Activated CD8-positive, alpha-beta T cell treated with anti-CD3 and anti-CD28 coated beads for 36 hours (primary cell): ENCODE results near the gene CNOT3. TPM values are rescaled to one million over a fixed set of nuclear protein-coding genes. Genes with fewer than 3 reads are reported as not detected.

Experiments used
- ATAC-seq: fragments of 200-7000 bp; cut with Tn5 transposase; one replicate; pipeline ENCODE4 v1.10.0; 2021; ENCODE audit warnings: mild to moderate bottlenecking, moderate library complexity
- CTCF ChIA-PET: fragments of 350-600 bp; sonication (Branson Sonifier 250); formaldehyde crosslinking; loops from one replicate; lab custom pipeline; 2021; ENCODE audit warnings: antibody characterized with exemption; lab: Charles Lee
- POLR2A ChIA-PET: fragments of 350-600 bp; sonication (Branson Sonifier 250); formaldehyde crosslinking; loops from one replicate; lab custom pipeline; 2021; ENCODE audit warnings: antibody characterized with exemption; lab: Charles Lee
- DNase-seq: peaks from one replicate; pipeline ENCODE4 v3.0.0-alpha.2; 2020
- H3K27ac Mint-ChIP-seq: one replicate; pipeline ENCODE4 v1.8.0; 2021; ENCODE audit warnings: mild to moderate bottlenecking, mixed read lengths
- H3K27me3 Mint-ChIP-seq: one replicate; pipeline ENCODE4 v1.8.0; 2021; ENCODE audit warnings: mixed read lengths
- H3K36me3 Mint-ChIP-seq: one replicate; pipeline ENCODE4 v1.8.0; 2021; ENCODE audit warnings: low read depth, mixed read lengths
- H3K4me1 Mint-ChIP-seq: one replicate; pipeline ENCODE4 v1.8.0; 2021; ENCODE audit warnings: low read depth, mixed read lengths
- H3K4me3 Mint-ChIP-seq: one replicate; pipeline ENCODE4 v1.8.0; 2021; ENCODE audit warnings: mild to moderate bottlenecking, moderate library complexity, mixed read lengths
- H3K9me3 Mint-ChIP-seq: one replicate; pipeline ENCODE4 v1.8.0; 2021; ENCODE audit warnings: mixed read lengths
- intact Hi-C: fragments of 100-400 bp; cut with micrococcal nuclease; formaldehyde crosslinking; loops from one replicate; pipeline ENCODE4 v1.10.0; 2022
- total RNA-seq, 2 experiments: library from RNA; stranded (reverse); gene quantifications; one replicate each; pipeline ENCODE4 v1.2.3, GENCODE V29; 2021
- TF ChIP-seq, protein P1 (sequence below): fragments of 200-600 bp; IDR thresholded peaks from one replicate; pipeline ENCODE4 v1.8.0; 2022; ENCODE audit warnings: antibody characterized with exemption, mild to moderate bottlenecking

The CNOT3 gene
- total RNA-seq, 2 experiments from 2014 or later, result 48.8 to 50.7 TPM

DNA sequence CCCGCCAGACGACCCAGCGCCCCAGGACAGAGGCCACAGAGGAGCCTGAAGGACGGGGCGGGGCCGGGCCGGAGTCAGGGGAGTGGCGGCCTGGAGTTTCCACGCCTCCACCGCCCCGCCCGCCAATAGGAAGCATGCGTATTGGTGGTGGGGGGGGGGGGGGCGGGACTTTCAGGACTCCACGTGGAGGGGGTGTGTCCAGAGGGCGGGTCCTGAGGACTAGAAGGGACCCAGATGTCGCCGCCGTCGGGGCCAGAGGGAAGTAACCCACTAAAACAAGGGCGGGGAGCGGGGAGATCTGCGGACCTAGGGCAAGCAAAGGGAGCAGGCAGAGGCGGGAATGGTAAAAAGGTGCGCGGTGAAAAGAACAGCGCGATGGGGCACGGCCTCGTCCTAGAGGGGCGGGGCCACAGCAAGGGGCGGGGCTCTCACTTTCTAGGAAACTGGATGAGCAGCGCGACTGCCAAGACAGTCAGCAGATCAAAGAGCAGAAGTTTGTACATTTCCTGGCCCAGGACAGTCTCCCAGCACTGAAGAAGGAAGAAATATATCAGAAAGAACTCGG, 24.8 kb downstream of the CNOT3 start:
- Mint-ChIP-seq H3K27ac (no peak overlapping the region), H3K4me1 (peaks cover 39% of the 10 kb centered on the region)

DNA sequence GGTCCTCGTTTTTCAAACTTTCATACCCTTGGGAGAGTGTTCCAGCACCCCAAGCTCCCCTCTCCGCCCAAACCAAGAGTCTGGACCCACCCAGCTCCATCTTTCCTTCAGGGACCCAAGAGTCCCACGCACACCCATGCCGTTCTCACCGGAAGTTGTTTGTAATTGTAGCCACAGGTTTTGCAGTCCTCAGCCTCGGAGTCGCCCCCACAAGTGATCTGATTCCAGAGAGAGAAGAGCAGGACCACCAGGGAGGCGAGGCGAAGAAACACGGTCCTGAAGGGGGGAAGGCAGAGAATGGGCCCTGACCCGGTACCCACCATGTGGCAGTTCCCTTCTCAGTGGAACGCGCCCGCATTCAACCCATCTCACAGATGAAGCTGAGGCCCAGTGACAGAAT, 25.3 kb downstream of the CNOT3 start:
- H3K4me1 Mint-ChIP-seq, result peaks cover 39% of the 10 kb centered on the region
- TF ChIP-seq, protein P1, sequence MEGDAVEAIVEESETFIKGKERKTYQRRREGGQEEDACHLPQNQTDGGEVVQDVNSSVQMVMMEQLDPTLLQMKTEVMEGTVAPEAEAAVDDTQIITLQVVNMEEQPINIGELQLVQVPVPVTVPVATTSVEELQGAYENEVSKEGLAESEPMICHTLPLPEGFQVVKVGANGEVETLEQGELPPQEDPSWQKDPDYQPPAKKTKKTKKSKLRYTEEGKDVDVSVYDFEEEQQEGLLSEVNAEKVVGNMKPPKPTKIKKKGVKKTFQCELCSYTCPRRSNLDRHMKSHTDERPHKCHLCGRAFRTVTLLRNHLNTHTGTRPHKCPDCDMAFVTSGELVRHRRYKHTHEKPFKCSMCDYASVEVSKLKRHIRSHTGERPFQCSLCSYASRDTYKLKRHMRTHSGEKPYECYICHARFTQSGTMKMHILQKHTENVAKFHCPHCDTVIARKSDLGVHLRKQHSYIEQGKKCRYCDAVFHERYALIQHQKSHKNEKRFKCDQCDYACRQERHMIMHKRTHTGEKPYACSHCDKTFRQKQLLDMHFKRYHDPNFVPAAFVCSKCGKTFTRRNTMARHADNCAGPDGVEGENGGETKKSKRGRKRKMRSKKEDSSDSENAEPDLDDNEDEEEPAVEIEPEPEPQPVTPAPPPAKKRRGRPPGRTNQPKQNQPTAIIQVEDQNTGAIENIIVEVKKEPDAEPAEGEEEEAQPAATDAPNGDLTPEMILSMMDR, result no peak
- H3K27me3 Mint-ChIP-seq, result peaks cover 13% of the 10 kb centered on the region
- no peak for ATAC-seq
- peak overlapping the region; percentile 76 for H3K4me3 Mint-ChIP-seq
- no peaks in the 10 kb centered on the region for H3K9me3 Mint-ChIP-seq
- no peak overlapping the region for H3K27ac Mint-ChIP-seq
- intact Hi-C loops, result no loop called here
- no peak for DNase-seq
- ChIA-PET CTCF (no interaction called here), POLR2A (interaction anchor here (0.6 to 1.4 kb wide), 2 partner anchors 46 to 47 kb away, joined by 3 to 6 read pairs; partner anchors contain the start of genes PRPF31 and TFPT)
- H3K36me3 Mint-ChIP-seq, result peaks cover 3% of the 10 kb centered on the region

More for the DNA sequence above, 24.8 kb downstream of the CNOT3 start:
- H3K27me3 Mint-ChIP-seq, result peaks cover 13% of the 10 kb centered on the region
- TF ChIP-seq, protein P1, result no peak
- peak; percentile 91 for DNase-seq
- ChIA-PET CTCF (no interaction called here), POLR2A (interaction anchor here (0.6 kb wide), 1 partner anchor 47 kb away, joined by 3 read pairs; no protein-coding TSS in a partner anchor)
- peaks cover 3% of the 10 kb centered on the region for H3K36me3 Mint-ChIP-seq
- intact Hi-C loops, result no loop called here
- ATAC-seq, result peak; percentile 21
- peak overlapping the region; percentile 76 for H3K4me3 Mint-ChIP-seq
- H3K9me3 Mint-ChIP-seq, result no peaks in the 10 kb centered on the region

DNA sequence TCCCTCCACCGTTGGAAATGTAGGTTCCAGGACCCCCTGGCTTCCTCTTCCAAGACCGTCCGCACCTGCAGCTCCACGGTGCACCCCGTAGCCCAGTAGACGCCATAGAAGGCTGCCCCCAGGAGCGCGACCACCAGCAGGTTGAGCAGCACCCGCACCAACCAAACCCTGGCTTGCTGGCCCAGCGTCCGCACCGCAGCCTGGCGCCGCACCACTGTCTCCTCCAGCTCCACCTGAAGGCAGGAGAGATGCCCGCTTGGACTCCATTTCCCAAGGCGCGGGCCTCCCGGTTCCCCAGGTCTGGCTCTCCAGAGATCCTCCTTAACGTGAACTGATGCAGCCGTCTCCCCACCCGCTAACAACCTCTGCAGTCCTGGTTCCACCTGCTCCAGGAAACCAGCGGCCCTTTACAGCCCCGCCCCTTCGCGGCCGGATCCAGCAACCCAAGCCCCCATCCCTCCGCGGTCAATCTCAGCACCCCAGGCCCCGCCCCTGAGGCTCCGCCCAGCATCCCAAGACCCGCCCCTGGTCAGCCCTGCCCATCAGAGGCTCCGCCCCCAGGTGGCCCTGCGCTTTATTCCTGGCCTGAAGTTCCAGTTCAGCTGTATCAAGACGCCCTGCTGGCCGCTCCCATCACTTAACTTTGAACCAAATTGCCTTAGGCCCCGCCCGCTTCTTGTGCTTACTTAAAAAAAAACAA, 27.0 kb downstream of the CNOT3 start:
- DNase-seq, result peak; percentile 67
- no peak for ATAC-seq
- ChIA-PET CTCF (no interaction called here), POLR2A (interaction anchor here (0.9 to 2.3 kb wide), 5 partner anchors 8 to 70 kb away, joined by 3 to 9 read pairs (median 4); partner anchors contain the start of genes PRPF31, RPS9, TFPT and TMC4)
- intact Hi-C loops, result no loop called here
- peaks cover 35% of the 10 kb centered on the region for H3K4me1 Mint-ChIP-seq
- no peaks in the 10 kb centered on the region for H3K36me3 Mint-ChIP-seq
- no peaks in the 10 kb centered on the region for H3K9me3 Mint-ChIP-seq
- peaks cover 13% of the 10 kb centered on the region for H3K27me3 Mint-ChIP-seq
- TF ChIP-seq, protein P1, result no peak
- no peak overlapping the region for H3K4me3 Mint-ChIP-seq
- H3K27ac Mint-ChIP-seq, result no peak overlapping the region

DNA sequence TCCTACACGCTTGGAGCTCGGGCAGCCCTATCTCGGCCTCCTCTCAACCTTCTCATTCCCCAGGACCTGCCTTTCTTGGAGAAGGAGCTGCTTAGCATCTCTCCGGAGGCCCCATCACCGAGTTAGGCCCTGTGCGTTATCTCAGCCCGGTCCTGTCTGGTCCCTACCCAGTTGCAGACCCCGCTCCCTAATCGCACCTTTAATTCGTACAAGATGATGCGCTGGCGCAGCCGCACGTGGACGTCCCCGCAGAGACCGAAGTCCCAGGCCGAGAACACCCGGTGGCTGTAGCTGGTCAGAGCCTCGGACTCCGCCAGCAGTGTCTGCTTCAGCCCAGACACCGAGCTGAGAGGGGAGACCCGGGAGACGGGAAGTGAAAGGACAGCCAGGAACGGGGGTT, 27.7 kb downstream of the CNOT3 start:
- intact Hi-C loops, result no loop called here
- ATAC-seq (no peak), DNase-seq (no peak)
- no peak overlapping the region for H3K4me3 Mint-ChIP-seq
- POLR2A ChIA-PET, result interaction anchor here (0.9 to 2.3 kb wide), 4 partner anchors 24 to 69 kb away, joined by 3 to 9 read pairs (median 3); partner anchors contain the start of gene RPS9
- H3K4me1 Mint-ChIP-seq, result peaks cover 35% of the 10 kb centered on the region
- no peak overlapping the region for H3K27ac Mint-ChIP-seq
- H3K27me3 Mint-ChIP-seq, result peaks cover 13% of the 10 kb centered on the region
- CTCF ChIA-PET, result interaction anchor here (0.8 kb wide), 1 partner anchor 24 kb away, joined by 3 read pairs; the partner anchor contains the start of gene MBOAT7
- no peaks in the 10 kb centered on the region for H3K9me3 Mint-ChIP-seq
- TF ChIP-seq, protein P1, result no peak
- H3K36me3 Mint-ChIP-seq, result no peaks in the 10 kb centered on the region
